WTC11 (cell line): ENCODE data around the gene CEP85.

Experiments
- CTCF ChIP-seq: fragments of 200-600 bp; IDR thresholded peaks from 2 replicates; pipeline ENCODE4 v1.8.0; 2022; ENCODE audit warnings: antibody characterized with exemption
- TF ChIP-seq, protein P1 (sequence below): sonication (generic); formaldehyde crosslinking; IDR thresholded peaks from 2 replicates; pipeline ENCODE4 v1.8.0; 2022; ENCODE audit warnings: mild to moderate bottlenecking, missing genetic modification reagents
- TF ChIP-seq, protein P2 (sequence below): sonication (generic); formaldehyde crosslinking; IDR thresholded peaks from 2 replicates; pipeline ENCODE4 v1.8.1; 2022; ENCODE audit warnings: mild to moderate bottlenecking, moderate library complexity, missing genetic modification reagents

DNA sequence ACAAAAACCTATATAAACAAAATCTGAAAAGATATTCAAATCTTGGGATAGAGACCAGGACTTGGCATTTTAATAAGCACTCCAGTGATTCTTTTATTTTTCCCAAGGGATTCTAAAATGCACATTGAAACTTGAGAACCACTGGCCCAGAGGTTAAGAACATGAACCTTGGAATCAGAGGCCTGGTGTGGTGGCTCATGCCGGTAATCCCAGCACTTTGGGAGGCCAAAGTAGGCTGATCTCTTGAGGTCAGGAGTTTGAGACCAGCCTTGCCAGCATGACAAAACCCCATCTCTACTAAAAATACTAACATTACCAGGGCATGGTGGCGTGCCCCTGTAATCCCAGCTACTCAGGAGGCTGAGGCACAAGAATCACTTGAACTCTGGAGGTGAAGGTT is 12.9 kb upstream of the CEP85 start:
- TF ChIP-seq CTCF = no peak
- TF ChIP-seq, protein P1, sequence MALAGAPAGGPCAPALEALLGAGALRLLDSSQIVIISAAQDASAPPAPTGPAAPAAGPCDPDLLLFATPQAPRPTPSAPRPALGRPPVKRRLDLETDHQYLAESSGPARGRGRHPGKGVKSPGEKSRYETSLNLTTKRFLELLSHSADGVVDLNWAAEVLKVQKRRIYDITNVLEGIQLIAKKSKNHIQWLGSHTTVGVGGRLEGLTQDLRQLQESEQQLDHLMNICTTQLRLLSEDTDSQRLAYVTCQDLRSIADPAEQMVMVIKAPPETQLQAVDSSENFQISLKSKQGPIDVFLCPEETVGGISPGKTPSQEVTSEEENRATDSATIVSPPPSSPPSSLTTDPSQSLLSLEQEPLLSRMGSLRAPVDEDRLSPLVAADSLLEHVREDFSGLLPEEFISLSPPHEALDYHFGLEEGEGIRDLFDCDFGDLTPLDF (CRISPR knock-in tag) = no peak
- TF ChIP-seq, protein P2, sequence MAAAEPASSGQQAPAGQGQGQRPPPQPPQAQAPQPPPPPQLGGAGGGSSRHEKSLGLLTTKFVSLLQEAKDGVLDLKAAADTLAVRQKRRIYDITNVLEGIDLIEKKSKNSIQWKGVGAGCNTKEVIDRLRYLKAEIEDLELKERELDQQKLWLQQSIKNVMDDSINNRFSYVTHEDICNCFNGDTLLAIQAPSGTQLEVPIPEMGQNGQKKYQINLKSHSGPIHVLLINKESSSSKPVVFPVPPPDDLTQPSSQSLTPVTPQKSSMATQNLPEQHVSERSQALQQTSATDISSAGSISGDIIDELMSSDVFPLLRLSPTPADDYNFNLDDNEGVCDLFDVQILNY = no peak
